GM21825 (cell line): Measurements from ENCODE around the gene KCNN2.

Experiments used
- ATAC-seq: cut with Tn5 transposase; IDR thresholded peaks from one replicate; pipeline ENCODE4 v1.9.1; 2021; ENCODE audit warnings: mild to moderate bottlenecking, moderate library complexity; ENCODE audit not compliant: unreplicated experiment

KCNN2 gene

DNA sequence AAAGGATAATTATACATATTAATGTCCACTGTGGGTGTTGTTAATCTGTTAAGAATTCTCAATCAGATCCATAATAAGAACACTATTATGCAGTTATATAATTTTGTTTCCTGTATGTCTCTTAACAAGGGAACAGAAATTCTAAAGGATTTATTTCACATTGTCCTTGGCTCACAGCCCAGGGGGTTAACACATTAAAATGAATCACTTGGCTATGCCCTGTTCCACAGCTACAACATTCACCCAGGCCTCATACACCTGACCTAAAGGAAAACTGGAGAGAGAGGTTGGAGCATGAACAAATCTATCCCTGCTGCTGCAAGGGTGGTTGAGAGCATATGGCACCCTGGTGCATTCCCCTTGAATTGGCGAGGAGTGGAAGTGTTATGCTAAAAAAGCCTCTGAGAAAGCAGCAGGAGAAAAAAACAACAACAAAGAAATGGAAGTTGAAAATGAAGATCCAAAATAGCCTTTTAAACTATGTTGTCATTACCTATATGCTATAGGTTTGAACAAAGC is 116.0 kb downstream of the KCNN2 start:
- no peak for ATAC-seq

DNA sequence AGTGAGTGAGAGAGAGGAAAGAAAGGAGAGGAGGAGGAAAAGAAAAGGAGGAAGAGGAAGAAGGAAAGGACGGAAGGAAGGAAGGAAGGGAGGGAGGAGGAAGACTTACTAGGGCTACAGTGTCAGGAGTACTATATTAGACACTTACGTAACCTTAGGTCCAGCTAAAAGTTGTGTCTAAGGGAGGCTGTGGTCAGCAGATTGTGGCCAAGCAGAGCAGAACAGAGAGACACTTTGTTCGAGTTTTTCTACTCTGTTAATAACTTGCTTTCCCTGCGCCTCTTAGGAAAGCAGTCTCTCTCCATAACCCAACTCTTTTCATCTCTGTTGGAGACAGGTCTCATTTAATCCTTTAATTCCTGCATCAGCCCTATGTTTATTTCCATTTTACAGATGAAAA is 138.9 kb downstream of the KCNN2 start:
- ATAC-seq: no peak

DNA sequence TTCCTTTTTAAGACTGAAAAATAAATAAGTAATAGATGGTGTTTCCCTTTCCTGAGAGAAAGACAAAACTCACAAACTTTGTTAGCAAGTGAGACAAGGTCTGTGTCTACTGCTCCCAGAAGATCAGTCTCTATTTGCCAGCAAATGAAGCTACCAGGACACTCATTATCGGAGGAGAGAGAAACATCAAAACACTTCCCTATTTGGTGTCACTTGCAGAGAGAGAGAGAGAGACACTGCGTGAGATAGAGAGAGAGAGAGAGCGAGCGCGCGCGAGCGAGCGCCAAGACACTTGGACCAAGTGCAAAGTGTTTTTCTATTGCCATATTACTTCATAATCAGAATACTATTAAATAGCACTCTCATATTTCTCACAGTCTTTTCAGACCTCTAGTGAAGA is 142.7 kb downstream of the KCNN2 start:
- no peak for ATAC-seq

DNA sequence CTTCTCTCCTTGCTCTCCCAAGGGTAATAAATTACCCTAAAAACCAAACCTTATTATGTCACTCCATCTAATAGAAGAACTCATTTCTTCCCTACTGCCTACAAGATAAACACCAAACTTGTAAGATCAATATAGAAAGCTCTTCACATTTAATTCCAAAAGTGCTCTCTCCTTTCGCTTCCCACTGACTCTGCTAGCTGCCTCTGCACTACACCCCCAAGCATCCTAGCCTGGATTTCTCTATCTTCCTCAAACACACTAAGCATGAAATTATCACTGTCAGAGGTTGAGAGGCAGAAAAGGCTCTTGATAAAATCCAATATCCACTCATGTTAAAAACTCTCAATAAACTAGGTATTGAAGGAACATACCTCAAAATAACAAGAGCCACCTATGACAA is 162.4 kb downstream of the KCNN2 start:
- no peak for ATAC-seq

DNA sequence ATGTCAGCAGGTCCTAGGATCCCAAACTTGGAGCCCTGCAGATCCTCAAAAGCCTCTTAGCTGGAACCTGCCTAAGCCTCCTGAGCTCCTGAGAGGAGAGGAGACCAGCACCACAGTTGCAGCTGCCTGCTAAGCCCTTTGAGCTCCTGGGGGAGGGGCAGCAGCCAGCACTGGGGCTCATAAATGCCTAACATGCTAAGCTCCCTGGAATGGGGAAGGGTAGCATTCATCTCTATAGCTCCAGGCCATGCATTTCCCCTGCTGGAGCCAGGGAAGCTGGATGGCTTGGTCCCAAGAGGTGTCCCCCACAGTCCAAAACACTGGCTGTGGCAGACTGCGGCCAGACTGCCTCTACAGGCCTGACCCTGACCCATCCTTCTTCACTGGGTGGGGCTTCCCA is 182.7 kb downstream of the KCNN2 start:
- no peak for ATAC-seq
